Neural crest cell (in vitro differentiated cells): ENCODE measurements around the gene TBX4. TPM values are rescaled to one million over a fixed set of nuclear protein-coding genes. Genes with fewer than 3 reads are reported as not detected.

Source experiments
- DNase-seq: peaks from one replicate; pipeline ENCODE4 v3.0.0; 2021; ENCODE audit warnings: low read depth, mixed read lengths, low spot score
- H3K27ac Mint-ChIP-seq: one replicate; pipeline ENCODE4 v1.8.0; 2021; ENCODE audit warnings: mild to moderate bottlenecking, mixed read lengths; ENCODE audit not compliant: unreplicated experiment
- H3K27me3 Mint-ChIP-seq: 2 replicates; pipeline ENCODE4 v1.8.0; 2021; ENCODE audit warnings: low read depth, mild to moderate bottlenecking, mixed read lengths
- H3K36me3 Mint-ChIP-seq: 2 replicates; pipeline ENCODE4 v1.8.0; 2021; ENCODE audit warnings: low read depth, mild to moderate bottlenecking, mixed read lengths
- H3K4me1 Mint-ChIP-seq: 2 replicates; pipeline ENCODE4 v1.8.0; 2021; ENCODE audit warnings: mixed read lengths
- H3K4me3 Mint-ChIP-seq: one replicate; pipeline ENCODE4 v1.8.0; 2021; ENCODE audit warnings: mild to moderate bottlenecking, mixed read lengths
- H3K9me3 Mint-ChIP-seq: 2 replicates; pipeline ENCODE4 v1.8.0; 2021; ENCODE audit warnings: mixed read lengths
- total RNA-seq: library from RNA; stranded (reverse); gene quantifications from 2 replicates; pipeline ENCODE4 v1.2.1, GENCODE V29; 2021
- TF ChIP-seq, protein P1 (sequence below): fragments of 200-600 bp; sonication (generic); conservative IDR thresholded peaks from 2 replicates; pipeline ENCODE4 v1.5.0; 2021; ENCODE audit warnings: antibody characterized with exemption, mild to moderate bottlenecking

Gene TBX4
- total RNA-seq, 1 donor from 2014 or later = not detected

DNA sequence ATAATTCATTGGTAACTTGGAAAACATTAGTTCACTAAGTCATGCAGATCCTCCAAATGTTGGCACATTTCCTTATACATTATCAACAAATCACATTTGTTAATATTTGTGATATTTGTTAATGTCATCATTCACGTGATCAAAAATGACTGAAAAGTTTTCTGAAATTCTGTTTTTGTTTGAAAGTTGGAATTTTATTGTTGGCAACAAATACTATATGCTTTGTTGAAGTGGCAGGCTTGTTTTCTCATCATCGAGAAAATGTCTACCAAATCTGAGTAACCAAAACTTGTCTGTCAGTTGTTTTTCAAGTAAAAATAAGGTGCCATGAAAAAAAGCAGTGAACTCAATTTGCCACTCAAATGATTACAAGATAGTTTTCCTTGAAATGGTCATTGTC is 75.9 kb downstream of the TBX4 start:
- no peak for DNase-seq
- H3K4me3 Mint-ChIP-seq = no peak overlapping the region
- no peaks in the 10 kb centered on the region for H3K9me3 Mint-ChIP-seq
- H3K36me3 Mint-ChIP-seq = no peaks in the 10 kb centered on the region
- H3K4me1 Mint-ChIP-seq = no peaks in the 10 kb centered on the region
- TF ChIP-seq, protein P1, sequence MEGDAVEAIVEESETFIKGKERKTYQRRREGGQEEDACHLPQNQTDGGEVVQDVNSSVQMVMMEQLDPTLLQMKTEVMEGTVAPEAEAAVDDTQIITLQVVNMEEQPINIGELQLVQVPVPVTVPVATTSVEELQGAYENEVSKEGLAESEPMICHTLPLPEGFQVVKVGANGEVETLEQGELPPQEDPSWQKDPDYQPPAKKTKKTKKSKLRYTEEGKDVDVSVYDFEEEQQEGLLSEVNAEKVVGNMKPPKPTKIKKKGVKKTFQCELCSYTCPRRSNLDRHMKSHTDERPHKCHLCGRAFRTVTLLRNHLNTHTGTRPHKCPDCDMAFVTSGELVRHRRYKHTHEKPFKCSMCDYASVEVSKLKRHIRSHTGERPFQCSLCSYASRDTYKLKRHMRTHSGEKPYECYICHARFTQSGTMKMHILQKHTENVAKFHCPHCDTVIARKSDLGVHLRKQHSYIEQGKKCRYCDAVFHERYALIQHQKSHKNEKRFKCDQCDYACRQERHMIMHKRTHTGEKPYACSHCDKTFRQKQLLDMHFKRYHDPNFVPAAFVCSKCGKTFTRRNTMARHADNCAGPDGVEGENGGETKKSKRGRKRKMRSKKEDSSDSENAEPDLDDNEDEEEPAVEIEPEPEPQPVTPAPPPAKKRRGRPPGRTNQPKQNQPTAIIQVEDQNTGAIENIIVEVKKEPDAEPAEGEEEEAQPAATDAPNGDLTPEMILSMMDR = no peak
- no peak overlapping the region for H3K27ac Mint-ChIP-seq
- H3K27me3 Mint-ChIP-seq = peaks cover 11% of the 10 kb centered on the region

DNA sequence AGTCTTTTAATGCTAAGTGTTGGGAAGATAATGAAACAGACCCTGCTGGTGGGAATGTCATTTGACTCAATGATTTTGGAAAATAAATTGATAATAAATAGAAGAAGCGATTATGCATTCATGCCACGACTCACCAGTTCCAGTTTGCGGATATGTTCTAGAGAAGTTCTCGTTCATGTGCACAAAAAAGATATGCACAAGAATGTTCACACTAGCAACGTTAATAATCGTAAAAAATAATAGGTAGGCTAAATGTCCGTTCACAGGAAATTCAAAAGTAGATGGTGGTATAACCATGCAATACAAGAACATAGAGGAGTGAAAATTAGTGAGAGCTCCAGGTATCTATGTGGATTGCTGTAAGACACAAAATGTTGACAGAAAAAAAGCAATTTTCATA is 79.0 kb downstream of the TBX4 start:
- H3K27ac Mint-ChIP-seq = no peak overlapping the region
- H3K4me3 Mint-ChIP-seq = no peak overlapping the region
- H3K4me1 Mint-ChIP-seq = no peaks in the 10 kb centered on the region
- DNase-seq = no peak
- TF ChIP-seq, protein P1 = no peak
- no peaks in the 10 kb centered on the region for H3K36me3 Mint-ChIP-seq
- no peaks in the 10 kb centered on the region for H3K27me3 Mint-ChIP-seq
- no peaks in the 10 kb centered on the region for H3K9me3 Mint-ChIP-seq

- Mint-ChIP-seq H3K27me3 (no peaks in the 10 kb centered on the region), H3K4me3 (no peak overlapping the region), H3K4me1 (no peaks in the 10 kb centered on the region), H3K36me3 (no peaks in the 10 kb centered on the region), H3K27ac (no peak overlapping the region), H3K9me3 (no peaks in the 10 kb centered on the region)
- TF ChIP-seq, protein P1 = no peak
- DNase-seq = no peak
Observed at GRCh38 chr17:61532826-61533225, 80.6 kb downstream of the TBX4 start.

DNA sequence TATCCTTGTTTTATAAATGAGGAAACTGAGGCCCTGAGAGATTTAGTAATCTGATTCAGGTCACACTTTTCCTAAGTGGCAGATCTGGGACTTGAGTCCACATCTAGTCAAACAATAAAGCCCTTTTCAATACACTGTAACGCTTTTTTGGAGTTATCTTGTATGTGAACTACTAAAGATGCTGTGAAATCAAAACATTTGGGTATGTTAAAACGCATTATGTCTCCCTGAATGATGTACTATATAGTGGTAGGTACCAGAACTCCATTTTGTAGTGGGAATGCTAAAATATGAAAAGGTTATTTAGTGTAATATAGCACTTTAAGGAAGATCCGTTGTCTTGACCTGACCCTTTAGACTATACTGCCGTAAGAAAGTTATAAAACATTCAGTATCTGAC is 81.6 kb downstream of the TBX4 start:
- Mint-ChIP-seq H3K27me3 (no peaks in the 10 kb centered on the region), H3K27ac (no peak overlapping the region), H3K9me3 (no peaks in the 10 kb centered on the region), H3K4me1 (no peaks in the 10 kb centered on the region), H3K36me3 (no peaks in the 10 kb centered on the region), H3K4me3 (no peak overlapping the region)
- TF ChIP-seq, protein P1 = no peak
- no peak for DNase-seq

- H3K27ac Mint-ChIP-seq = no peak overlapping the region
- H3K9me3 Mint-ChIP-seq = no peaks in the 10 kb centered on the region
- TF ChIP-seq, protein P1 = no peak
- no peaks in the 10 kb centered on the region for H3K4me1 Mint-ChIP-seq
- no peak overlapping the region for H3K4me3 Mint-ChIP-seq
- DNase-seq = no peak
- H3K36me3 Mint-ChIP-seq = no peaks in the 10 kb centered on the region
- H3K27me3 Mint-ChIP-seq = no peaks in the 10 kb centered on the region
Observed at GRCh38 chr17:61534414-61534813, 82.2 kb downstream of the TBX4 start.

Other genes with a start within 250 kb of the TBX4 start
- 16.1 and 18.7 TPM in 2 replicates for gene TBX2, start 52.6 kb upstream of the TBX4 start, total RNA-seq
- gene NACA2, start 138.8 kb downstream of the TBX4 start, total RNA-seq = not detected in 2 replicates